Measurements from ENCODE around the gene C20orf202.
A peak's percentile ranks its signal among the peaks of the same experiment; 100 is the strongest.
"Not testable (repeated sequence)": the region's sequence is repeated elsewhere in the genome, so short reads cannot be mapped to it uniquely, and the experiment has no call there.

C20orf202 gene

GRCh38 chr20:1214838-1215261, 11.6 kb downstream of the C20orf202 start:
- no peak for TF ChIP-seq ZFX (IDR thresholded peaks at IDR 0.05)
- TF ChIP-seq, protein P1, sequence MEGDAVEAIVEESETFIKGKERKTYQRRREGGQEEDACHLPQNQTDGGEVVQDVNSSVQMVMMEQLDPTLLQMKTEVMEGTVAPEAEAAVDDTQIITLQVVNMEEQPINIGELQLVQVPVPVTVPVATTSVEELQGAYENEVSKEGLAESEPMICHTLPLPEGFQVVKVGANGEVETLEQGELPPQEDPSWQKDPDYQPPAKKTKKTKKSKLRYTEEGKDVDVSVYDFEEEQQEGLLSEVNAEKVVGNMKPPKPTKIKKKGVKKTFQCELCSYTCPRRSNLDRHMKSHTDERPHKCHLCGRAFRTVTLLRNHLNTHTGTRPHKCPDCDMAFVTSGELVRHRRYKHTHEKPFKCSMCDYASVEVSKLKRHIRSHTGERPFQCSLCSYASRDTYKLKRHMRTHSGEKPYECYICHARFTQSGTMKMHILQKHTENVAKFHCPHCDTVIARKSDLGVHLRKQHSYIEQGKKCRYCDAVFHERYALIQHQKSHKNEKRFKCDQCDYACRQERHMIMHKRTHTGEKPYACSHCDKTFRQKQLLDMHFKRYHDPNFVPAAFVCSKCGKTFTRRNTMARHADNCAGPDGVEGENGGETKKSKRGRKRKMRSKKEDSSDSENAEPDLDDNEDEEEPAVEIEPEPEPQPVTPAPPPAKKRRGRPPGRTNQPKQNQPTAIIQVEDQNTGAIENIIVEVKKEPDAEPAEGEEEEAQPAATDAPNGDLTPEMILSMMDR (conservative IDR thresholded peaks at IDR 0.05), result no peak
- no peak overlapping the region for H3K27ac ChIP-seq

GRCh38 chr20:1215386-1216170, 12.3 kb downstream of the C20orf202 start:
- no peak overlapping the region for H3K27ac ChIP-seq
- TF ChIP-seq, protein P1 (conservative IDR thresholded peaks at IDR 0.05), result no peak
- no peak for TF ChIP-seq ZFX (IDR thresholded peaks at IDR 0.05)

- H3K27ac ChIP-seq, result not testable (repeated sequence)
Observed at GRCh38 chr20:1216527-1217427, 13.5 kb downstream of the C20orf202 start.

DNA sequence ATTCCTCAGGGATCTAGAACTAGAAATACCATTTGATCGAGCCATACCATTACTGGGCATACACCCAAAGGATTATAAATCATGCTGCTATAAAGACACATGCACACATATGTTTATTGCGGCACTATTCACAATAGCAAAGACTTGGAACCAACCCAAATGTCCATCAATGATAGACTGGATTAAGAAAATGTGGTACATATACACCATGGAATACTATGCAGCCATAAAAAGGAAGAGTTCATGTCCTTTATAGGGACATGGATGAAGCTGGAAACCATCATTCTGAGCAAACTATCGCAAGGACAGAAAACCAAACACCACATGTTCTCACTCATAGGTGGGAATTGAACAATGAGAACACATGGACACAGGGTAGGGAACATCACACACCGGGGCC, 19.5 kb downstream of the C20orf202 start:
- not testable (repeated sequence) for H3K27ac ChIP-seq

DNA sequence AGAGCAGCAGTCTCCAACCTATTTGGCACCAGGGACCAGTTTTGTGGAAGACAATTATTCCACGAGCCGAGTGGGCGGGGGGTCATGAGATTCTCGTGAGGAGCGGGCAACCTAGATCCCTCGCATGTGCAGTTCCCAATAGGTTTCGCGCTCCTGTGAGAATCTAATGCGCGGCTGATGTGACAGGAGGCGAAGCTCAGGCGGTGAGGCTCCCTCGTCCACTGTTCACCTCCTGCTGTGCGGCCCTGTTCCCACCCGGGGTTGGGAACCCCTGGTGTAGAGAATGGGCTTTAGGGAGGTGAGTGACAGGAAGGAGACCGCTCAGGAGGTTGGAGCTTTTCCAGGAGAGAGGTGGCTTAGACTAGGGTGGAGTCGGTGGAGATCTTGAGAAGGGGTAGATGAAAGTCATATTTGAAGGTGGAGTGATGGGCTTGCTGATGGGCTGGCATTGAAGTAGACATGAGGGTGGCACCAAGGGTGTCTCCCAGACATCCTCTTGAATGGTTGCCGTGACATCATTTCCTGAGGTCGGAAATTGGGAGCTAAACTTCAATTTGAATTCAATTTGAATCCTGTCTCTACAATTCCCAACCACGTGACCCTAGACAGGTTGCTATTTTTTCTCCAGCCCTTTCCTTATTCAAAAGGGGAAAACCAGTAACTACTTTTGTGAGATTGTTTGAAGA, 21.1 kb downstream of the C20orf202 start:
- no peak overlapping the region for H3K27ac ChIP-seq
- no peak for TF ChIP-seq ZFX (IDR thresholded peaks at IDR 0.05)
- TF ChIP-seq, protein P1 (conservative IDR thresholded peaks at IDR 0.05), result no peak

GRCh38 chr20:1225263-1225782, 22.1 kb downstream of the C20orf202 start:
- TF ChIP-seq ZFX (IDR thresholded peaks at IDR 0.05), result no peak
- TF ChIP-seq, protein P1 (conservative IDR thresholded peaks at IDR 0.05), result no peak
- no peak overlapping the region for H3K27ac ChIP-seq

DNA sequence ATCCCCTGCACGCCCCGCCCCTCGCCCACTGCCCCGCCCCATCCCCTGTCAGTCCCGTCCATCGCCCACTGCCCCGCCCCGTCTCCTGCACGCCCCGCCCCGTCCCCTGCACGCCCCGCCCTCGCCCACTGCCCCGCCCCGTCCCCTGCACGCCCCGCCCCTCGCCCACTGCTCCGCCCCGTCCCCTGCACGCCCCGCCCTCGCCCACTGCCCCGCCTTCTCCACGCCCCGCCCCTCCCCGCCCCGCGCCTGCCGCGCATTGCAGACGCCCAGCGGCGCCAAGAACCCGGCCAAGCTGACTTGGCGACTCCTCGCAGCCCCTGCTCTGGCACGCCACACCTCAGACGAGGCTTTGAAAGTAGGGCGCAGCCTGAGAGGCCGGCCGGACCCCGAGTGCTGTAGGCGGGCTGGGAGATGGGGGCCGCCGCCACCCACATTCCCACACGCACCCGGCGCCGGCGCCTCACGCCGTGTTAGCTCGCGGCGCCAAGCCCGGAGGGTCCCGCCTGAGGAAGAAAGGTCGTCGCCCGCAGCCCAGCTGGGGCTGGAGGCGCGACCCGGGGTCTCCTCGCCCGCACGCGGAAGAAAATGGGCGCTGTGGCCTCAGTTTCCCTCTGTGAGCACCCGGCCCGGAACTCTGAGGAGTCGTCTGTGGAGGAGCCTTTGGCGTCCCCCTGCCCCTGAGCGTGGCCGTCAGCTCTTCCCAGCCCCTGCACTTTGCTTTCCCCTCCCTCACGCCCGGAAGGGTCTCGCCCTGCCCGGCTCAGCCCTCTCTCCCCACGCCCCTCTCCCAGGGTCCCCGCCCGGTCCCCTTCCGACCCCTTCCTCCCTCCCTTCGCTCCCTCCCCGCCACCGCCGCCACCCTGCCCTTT, 22.8 kb downstream of the C20orf202 start, which contains the start of gene RAD21L1:
Gene RAD21L1 (plus strand): TSS at position 262 of the 872 bp plus-strand sequence. CDS start 2,410 bp downstream, outside the sequence.
- TF ChIP-seq, protein P1 (conservative IDR thresholded peaks at IDR 0.05), result no peak
- no peak for TF ChIP-seq ZFX (IDR thresholded peaks at IDR 0.05)
- H3K27ac ChIP-seq, result peak within 1 kb of the TSS; percentile 55
